Spleen (tissue), 7 donors: ENCODE measurements around the gene LGALS7.

ENCODE experiments used
- CTCF ChIP-seq, 11 experiments: fragments of 200-600 bp in 7 of 11; fragments of 450-650 bp in 4 of 11; sonication (generic) in 4 of 11; IDR thresholded peaks in 8 of 11; conservative IDR thresholded peaks in 3 of 11; 1 replicate in 7 of 11; 2 replicates in 4 of 11; pipeline versions ENCODE4 v1.4.0 to v1.8.0; 2016 to 2021; ENCODE audit warnings: antibody characterized with exemption in 11 of 11, inconsistent platforms in 4 of 11, mild to moderate bottlenecking in 1 of 11
- POLR2A ChIP-seq, 3 donors: fragments of 450-650 bp; IDR thresholded peaks; one replicate each; pipeline ENCODE4 v1.5.1; 2017; ENCODE audit warnings: antibody characterized with exemption in 3 of 3, mild to moderate bottlenecking in 1 of 3
- donor health status: DM: no; HTN: no; CAD: no; lungs with moderate emphysema.
- donor health status: DM: no; HTN: no; CAD: no.
- donor health status: DM: no; HTN: no; CAD: no.

- TF ChIP-seq CTCF (IDR thresholded peaks at IDR 0.05 in 8 of 11, conservative IDR thresholded peaks at IDR 0.05 in 3 of 11), result no peak
- TF ChIP-seq POLR2A (IDR thresholded peaks at IDR 0.05), result no peak
Measured at GRCh38 chr19:38780443-38780842, 7.1 kb upstream of the LGALS7 start.
